Panc1 (cell line): Measurements from ENCODE around the gene CEACAM16. TPM values are rescaled to one million over a fixed set of nuclear protein-coding genes. Genes with fewer than 3 reads are reported as not detected.

Source experiments
- ATAC-seq: fragments of 200-7000 bp; cut with Tn5 transposase; 2 replicates; pipeline ENCODE4 v1.9.1; 2020; ENCODE audit warnings: mild to moderate bottlenecking, moderate library complexity
- BruUV-seq: library from RNA; stranded (reverse); fragments of 400-500 nt; replicated peaks from 2 replicates; lab custom pipeline; 2021; lab: Mats Ljungman, UMichigan
- CTCF ChIA-PET: fragments of 300-600 bp; sonication (Branson Sonifier 250); formaldehyde crosslinking; loops from one replicate; lab custom pipeline; 2022; ENCODE audit warnings: antibody characterized with exemption; lab: Charles Lee
- POLR2A ChIA-PET: fragments of 300-600 bp; sonication (Branson Sonifier 250); formaldehyde crosslinking; loops from one replicate; lab custom pipeline; 2022; ENCODE audit warnings: antibody characterized with exemption; lab: Charles Lee
- DNase-seq: peaks from one replicate; pipeline ENCODE4 v3.0.0-alpha.2; 2010; ENCODE audit warnings: low read depth, low spot score
- H3K27ac ChIP-seq: 2 replicates; pipeline ENCODE4 v1.5.1; 2011; ENCODE audit warnings: mild to moderate bottlenecking, low read length, inconsistent platforms
- H3K27me3 ChIP-seq: fragments of 200-500 bp; sonication (Bioruptor generic); 2 replicates; pipeline ENCODE4 v1.6.0; 2014; ENCODE audit warnings: low read length, inconsistent platforms; ENCODE audit not compliant: control insufficient read depth, insufficient read depth
- H3K36me3 ChIP-seq: fragments of 200-500 bp; sonication (Bioruptor generic); 2 replicates; pipeline ENCODE4 v1.5.1; 2014; ENCODE audit warnings: inconsistent platforms, mild to moderate bottlenecking, low read length, moderate library complexity; ENCODE audit not compliant: control insufficient read depth, insufficient read depth
- H3K4me1 ChIP-seq: 2 replicates; pipeline ENCODE4 v1.5.1; 2011; ENCODE audit warnings: inconsistent platforms, mild to moderate bottlenecking, low read length, moderate library complexity; ENCODE audit not compliant: control insufficient read depth, insufficient read depth
- H3K4me3 ChIP-seq, 2 experiments: 2 replicates each; pipeline ENCODE4 v1.5.1; 2011 to 2012; ENCODE audit warnings: low read depth in 2 of 2, low read length in 2 of 2, mild to moderate bottlenecking in 2 of 2, inconsistent platforms in 1 of 2, moderate library complexity in 1 of 2
- H3K9me3 ChIP-seq: fragments of 200-500 bp; sonication (Bioruptor generic); 2 replicates; pipeline ENCODE4 v1.5.1; 2014; ENCODE audit warnings: low read depth, mild to moderate bottlenecking, inconsistent platforms, low read length, moderate library complexity; ENCODE audit not compliant: control insufficient read depth, insufficient read depth
- CTCF ChIP-seq: fragments of 450-650 bp; IDR thresholded peaks from 2 replicates; pipeline ENCODE4 v1.5.1; 2017; ENCODE audit warnings: mild to moderate bottlenecking
- POLR2AphosphoS5 ChIP-seq: IDR thresholded peaks from 2 replicates; pipeline ENCODE4 v1.6.1; 2012; ENCODE audit warnings: mild to moderate bottlenecking, low read depth, low read length, moderate library complexity
- REST ChIP-seq, 2 experiments: IDR thresholded peaks; 2 replicates each; pipeline ENCODE4 v1.6.1; 2011 to 2012; ENCODE audit warnings: low read depth in 2 of 2, control low read depth in 1 of 2, low read length in 1 of 2, mild to moderate bottlenecking in 1 of 2, moderate library complexity in 1 of 2; ENCODE audit not compliant: insufficient read depth in 1 of 2
- SIN3A ChIP-seq: IDR thresholded peaks from 2 replicates; pipeline ENCODE4 v1.6.1; 2012; ENCODE audit warnings: low read depth, mild to moderate bottlenecking, low read length, moderate library complexity, borderline replicate concordance; ENCODE audit not compliant: insufficient read depth
- TCF7L2 ChIP-seq: IDR thresholded peaks from 2 replicates; pipeline ENCODE4 v1.6.1; 2011; ENCODE audit warnings: mild to moderate bottlenecking, low read depth, low read length, inconsistent platforms
- in situ Hi-C: cut with HindIII; loops from 2 replicates; pipeline ENCODE4 v1.10.0; 2016; ENCODE audit warnings: low sequenced_read_pairs, low pct_unique_long_range_greater_than_20kb
- intact Hi-C: fragments of 100-400 bp; cut with micrococcal nuclease; formaldehyde crosslinking; loops from one replicate; pipeline ENCODE4 v1.10.0; 2022; ENCODE audit not compliant: unreplicated experiment
- total RNA-seq: library from RNA; stranded (reverse); gene quantifications from one replicate; pipeline ENCODE4 v1.2.1, GENCODE V29; 2021; ENCODE audit not compliant: unreplicated experiment

CEACAM16 gene
- total RNA-seq, 1 experiment from 2014 or later: not detected

GRCh38 chr19:44706506-44707236 lies 7.7 kb downstream of the CEACAM16 start:
- Histone ChIP-seq H3K4me3 (no peak overlapping the region), H3K36me3 (no peaks in the 10 kb centered on the region), H3K27ac (no peak overlapping the region), H3K27me3 (no peaks in the 10 kb centered on the region), H3K4me1 (no peaks in the 10 kb centered on the region), H3K9me3 (no peaks in the 10 kb centered on the region)
- TF ChIP-seq POLR2AphosphoS5 (no peak), SIN3A (no peak), CTCF (no peak), TCF7L2 (no peak), REST (IDR thresholded peaks at IDR 0.05; ENCODE audit: insufficient read depth in 1 of 2, low read depth in 2 of 2, low read length in 1 of 2) (no peak)
- DNase-seq (no peak), ATAC-seq (no peak)
- POLR2A ChIA-PET: interaction anchor here (0.6 to 0.7 kb wide), 2 partner anchors 13 to 14 kb away, joined by 3 read pairs; no protein-coding TSS in a partner anchor
- intact Hi-C loops: no loop called here
- in situ Hi-C loops: no loop called here
- CTCF ChIA-PET: interaction anchor here (0.5 to 0.6 kb wide), 2 partner anchors 19 to 139 kb away, joined by 3 to 4 read pairs; partner anchors contain the start of gene NECTIN2
- BruUV-seq: no TSS peak

DNA sequence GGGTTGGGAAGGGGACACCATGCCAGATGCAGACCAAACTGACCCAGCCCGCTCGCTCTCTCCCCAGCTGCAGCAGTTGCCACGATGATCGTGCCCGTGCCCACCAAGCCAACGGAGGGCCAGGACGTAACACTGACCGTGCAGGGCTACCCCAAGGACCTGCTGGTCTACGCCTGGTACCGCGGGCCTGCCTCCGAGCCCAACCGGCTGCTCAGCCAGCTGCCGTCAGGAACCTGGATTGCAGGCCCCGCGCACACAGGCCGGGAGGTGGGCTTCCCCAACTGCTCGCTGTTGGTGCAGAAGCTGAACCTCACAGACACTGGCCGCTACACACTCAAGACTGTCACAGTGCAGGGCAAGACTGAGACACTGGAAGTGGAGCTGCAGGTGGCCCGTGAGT lies 8.8 kb downstream of the CEACAM16 start:
- no peaks in the 10 kb centered on the region for H3K9me3 ChIP-seq
- intact Hi-C loops (no loop called here), in situ Hi-C loops (no loop called here)
- H3K36me3 ChIP-seq: no peaks in the 10 kb centered on the region
- ATAC-seq (no peak), DNase-seq (no peak)
- H3K4me3 ChIP-seq: no peak overlapping the region
- TF ChIP-seq TCF7L2 (no peak), CTCF (no peak), POLR2AphosphoS5 (no peak), SIN3A (no peak), REST (IDR thresholded peaks at IDR 0.05; ENCODE audit: insufficient read depth in 1 of 2, low read depth in 2 of 2, low read length in 1 of 2) (no peak)
- CTCF ChIA-PET: no interaction called here
- no TSS peak for BruUV-seq
- no peak overlapping the region for H3K27ac ChIP-seq
- H3K4me1 ChIP-seq: no peaks in the 10 kb centered on the region
- H3K27me3 ChIP-seq: no peaks in the 10 kb centered on the region
- POLR2A ChIA-PET: no interaction called here
